HG03103 (cell line): Measurements from ENCODE around the gene TPGS1.
"Not testable (repeated sequence)": the region's sequence is repeated elsewhere in the genome, so short reads cannot be mapped to it uniquely, and the experiment has no call there.

ENCODE experiments used
- ATAC-seq: cut with Tn5 transposase; IDR thresholded peaks from one replicate; pipeline ENCODE4 v1.9.1; 2021; ENCODE audit warnings: low read depth; ENCODE audit not compliant: unreplicated experiment

TPGS1 gene

GRCh38 chr19:475360-475759 lies 31.9 kb upstream of the TPGS1 start:
- no peak for ATAC-seq

- ATAC-seq = no peak
Observed at GRCh38 chr19:478236-478903, 28.9 kb upstream of the TPGS1 start.

GRCh38 chr19:478976-479375 lies 28.3 kb upstream of the TPGS1 start:
- no peak for ATAC-seq

- ATAC-seq = no peak
Observed at GRCh38 chr19:480016-480855, 27.1 kb upstream of the TPGS1 start.

- ATAC-seq = not testable (repeated sequence)
Observed at GRCh38 chr19:481100-481499, 26.2 kb upstream of the TPGS1 start.

- no peak for ATAC-seq
Observed at GRCh38 chr19:482186-483041, 24.9 kb upstream of the TPGS1 start.

GRCh38 chr19:483332-484072 lies 23.8 kb upstream of the TPGS1 start:
- no peak for ATAC-seq

GRCh38 chr19:484494-484893 lies 22.8 kb upstream of the TPGS1 start:
- no peak for ATAC-seq

- no peak for ATAC-seq
Observed at GRCh38 chr19:485077-485476, 22.2 kb upstream of the TPGS1 start.

- ATAC-seq = no peak
Observed at GRCh38 chr19:485583-486236, 21.6 kb upstream of the TPGS1 start.

GRCh38 chr19:488505-489417 lies 18.5 kb upstream of the TPGS1 start:
- peak; percentile 73 for ATAC-seq

GRCh38 chr19:489418-490196 lies 17.7 kb upstream of the TPGS1 start:
- no peak for ATAC-seq

- no peak for ATAC-seq
Observed at GRCh38 chr19:491146-491741, 16.1 kb upstream of the TPGS1 start.

- ATAC-seq = no peak
Observed at GRCh38 chr19:492091-492531, 15.2 kb upstream of the TPGS1 start.

GRCh38 chr19:493391-494170 lies 13.7 kb upstream of the TPGS1 start:
- no peak for ATAC-seq

- no peak for ATAC-seq
Observed at GRCh38 chr19:494171-495080, 12.9 kb upstream of the TPGS1 start.
